GM23248 (cell line): ENCODE results near the gene BTNL9. TPM values are rescaled to one million over a fixed set of nuclear protein-coding genes. Genes with fewer than 3 reads are reported as not detected.
"Not testable (repeated sequence)": the region's sequence is repeated elsewhere in the genome, so short reads cannot be mapped to it uniquely, and the experiment has no call there.

ENCODE experiments used
- DNase-seq: peaks from one replicate; pipeline ENCODE4 v3.0.0-alpha.2; 2015
- H2AFZ ChIP-seq: fragments of 200-600 bp; sonication (generic); 2 replicates; pipeline ENCODE4 v1.6.1; 2016; ENCODE audit warnings: antibody characterized with exemption
- H3F3A ChIP-seq: fragments of 200-600 bp; sonication (generic); 2 replicates; pipeline ENCODE4 v1.6.1; 2016; ENCODE audit warnings: mild to moderate bottlenecking, antibody characterized with exemption, mixed run types; ENCODE audit not compliant: insufficient read depth
- H3K27ac ChIP-seq: fragments of 200-600 bp; sonication (generic); 2 replicates; pipeline ENCODE4 v1.5.1; 2016; ENCODE audit warnings: mild to moderate bottlenecking
- H3K27me3 ChIP-seq: fragments of 200-600 bp; sonication (generic); replicated peaks from 2 replicates; pipeline ENCODE4 v1.6.1; 2016; ENCODE audit warnings: mild to moderate bottlenecking; ENCODE audit not compliant: insufficient read depth
- H3K36me3 ChIP-seq: fragments of 200-600 bp; sonication (generic); 2 replicates; pipeline ENCODE4 v1.6.1; 2016; ENCODE audit warnings: low read depth, mild to moderate bottlenecking
- H3K4me1 ChIP-seq: fragments of 200-600 bp; sonication (generic); 2 replicates; pipeline ENCODE4 v1.6.1; 2016; ENCODE audit warnings: mild to moderate bottlenecking; ENCODE audit not compliant: insufficient read depth
- H3K4me2 ChIP-seq: fragments of 200-600 bp; sonication (generic); one replicate; pipeline ENCODE4 v1.6.1; 2016; ENCODE audit warnings: mild to moderate bottlenecking; ENCODE audit not compliant: unreplicated experiment
- H3K4me3 ChIP-seq: fragments of 200-600 bp; sonication (generic); 2 replicates; pipeline ENCODE4 v1.5.1; 2016; ENCODE audit warnings: mild to moderate bottlenecking
- H3K79me2 ChIP-seq: fragments of 200-600 bp; sonication (generic); 2 replicates; pipeline ENCODE4 v1.6.1; 2016; ENCODE audit warnings: mild to moderate bottlenecking; ENCODE audit not compliant: insufficient read depth
- H3K9ac ChIP-seq: fragments of 200-600 bp; sonication (generic); 2 replicates; pipeline ENCODE4 v1.6.1; 2016; ENCODE audit warnings: mild to moderate bottlenecking
- H3K9me2 ChIP-seq: fragments of 200-600 bp; sonication (generic); 2 replicates; pipeline ENCODE4 v1.6.1; 2016; ENCODE audit warnings: mixed run types, mild to moderate bottlenecking, moderate library complexity; ENCODE audit not compliant: insufficient read depth
- H3K9me3 ChIP-seq: fragments of 200-600 bp; sonication (generic); one replicate; pipeline ENCODE4 v1.6.1; 2017; ENCODE audit warnings: low read depth
- H4K20me1 ChIP-seq: fragments of 200-600 bp; sonication (generic); 2 replicates; pipeline ENCODE4 v1.6.0; 2016; ENCODE audit not compliant: insufficient read depth
- EZH2 ChIP-seq: fragments of 200-600 bp; sonication (generic); IDR thresholded peaks from 2 replicates; pipeline ENCODE4 v1.6.1; 2018; ENCODE audit warnings: antibody characterized with exemption, mild to moderate bottlenecking; ENCODE audit not compliant: insufficient read depth, poor library complexity, severe bottlenecking
- EZH2phosphoT487 ChIP-seq: fragments of 200-600 bp; sonication (generic); IDR thresholded peaks from 2 replicates; pipeline ENCODE4 v1.6.1; 2018; ENCODE audit warnings: antibody characterized with exemption, moderate library complexity, mild to moderate bottlenecking, low read depth; ENCODE audit not compliant: insufficient read depth
- WGBS, 2 experiments: methylation state at CpG; one replicate each; pipeline ENCODE4 v1.1.6; 2015 to 2017; ENCODE audit warnings: low lambda C conversion rate in 2 of 2, low coverage in 1 of 2; ENCODE audit errors: missing lambda C conversion rate in 2 of 2; 5-methylcytosine and 5-hydroxymethylcytosine counted together
- in situ Hi-C: fragments of 300-500 bp; cut with MboI; formaldehyde crosslinking; loops from 2 replicates; pipeline ENCODE4 v1.15.0; 2020
- polyA plus RNA-seq: library from polyadenylated mRNA; unstranded; fragments of >200 nt; fragmentation: Nextera tagmentation; extraction: Ambion mirVana; gene quantifications from 2 replicates; pipeline ENCODE4 v1.2.1, GENCODE V29; 2016
- total RNA-seq: library from RNA; depleted of rRNA; stranded (reverse); fragments of >200 nt; shearing (Covaris generic); gene quantifications from 2 replicates; pipeline ENCODE4 v1.2.3, GENCODE V29; 2014; rRNA removed

Gene BTNL9
- total RNA-seq: not detected in 2 replicates
- polyA plus RNA-seq: not detected in 2 replicates

DNA sequence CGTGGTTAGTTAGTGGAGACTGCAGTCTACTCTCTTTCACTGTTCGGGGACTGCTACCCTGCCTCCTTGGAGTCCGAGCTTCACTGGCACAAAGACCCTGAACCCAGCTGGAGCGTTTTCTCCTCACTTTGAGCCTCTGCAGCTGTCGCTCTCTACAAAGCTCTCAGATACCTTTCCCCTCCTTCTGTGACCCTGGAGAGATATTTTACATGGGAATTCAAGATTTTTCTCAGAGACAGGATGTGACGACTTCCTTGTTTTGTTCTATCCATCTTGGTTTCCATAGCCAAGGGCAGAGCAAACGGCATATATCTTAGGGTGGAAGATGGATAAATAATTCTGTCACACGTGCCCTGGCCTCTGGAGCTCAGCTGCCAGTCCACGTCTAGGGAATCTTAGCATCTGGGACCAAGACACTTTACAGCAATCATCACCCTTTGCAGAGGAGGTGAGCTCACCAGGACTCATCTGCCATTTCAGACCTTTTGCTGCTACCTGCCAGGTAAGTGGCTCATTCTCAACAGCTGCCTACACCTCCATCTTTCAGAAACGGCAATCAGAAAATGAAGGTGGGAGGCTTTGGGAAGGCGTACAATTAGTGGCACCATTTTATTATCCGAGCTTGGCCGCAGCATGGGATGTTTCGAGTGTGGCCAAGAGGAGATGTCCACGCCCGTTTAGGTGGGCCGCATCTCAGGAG lies at the start of gene BTNL9:
TSS of gene BTNL9 (plus strand) at position 336 of the 700 bp plus-strand sequence. CDS start 5,224 bp downstream, outside the sequence.
- Histone ChIP-seq H3K79me2 (no peaks in the 10 kb centered on the region), H2AFZ (no peak within 1 kb of the TSS), H3K4me1 (no peaks in the 10 kb centered on the region), H3F3A (no peaks in the 10 kb centered on the region), H3K9me2 (no peaks in the 10 kb centered on the region), H3K27ac (no peak within 1 kb of the TSS), H3K9ac (no peak within 1 kb of the TSS), H3K27me3 (peaks cover 28% of the 10 kb centered on the region), H3K9me3 (no peaks in the 10 kb centered on the region), H3K4me2 (no peak within 1 kb of the TSS), H3K36me3 (no peaks in the 10 kb centered on the region), H3K4me3 (no peak within 1 kb of the TSS), H4K20me1 (no peaks in the 10 kb centered on the region)
- no peak for DNase-seq
- in situ Hi-C loops: loop anchor here (25.0 kb wide), 3 partner anchors 103 to 903 kb away; no protein-coding TSS in a partner anchor
- no peak for TF ChIP-seq EZH2
- TF ChIP-seq EZH2phosphoT487: no peak
- 35 to 36% methylated on average over 17 of the region's 17 CpGs for WGBS, 2 experiments

- H3K4me1 ChIP-seq: no peaks in the 10 kb centered on the region
- no peaks in the 10 kb centered on the region for H3K9me3 ChIP-seq
- no peaks in the 10 kb centered on the region for H3K79me2 ChIP-seq
- TF ChIP-seq EZH2phosphoT487: no peak
- no peak for TF ChIP-seq EZH2
- H3K4me3 ChIP-seq: no peak overlapping the region
- no CpG with 5 or more reads among the region's 5 CpGs for WGBS, 2 experiments
- no peaks in the 10 kb centered on the region for H3K36me3 ChIP-seq
- no peaks in the 10 kb centered on the region for H3K27me3 ChIP-seq
- in situ Hi-C loops: no loop called here
- no peak overlapping the region for H2AFZ ChIP-seq
- H3K4me2 ChIP-seq: no peak overlapping the region
- no peak overlapping the region for H3K27ac ChIP-seq
- no peaks in the 10 kb centered on the region for H3F3A ChIP-seq
- H4K20me1 ChIP-seq: no peaks in the 10 kb centered on the region
- no peak for DNase-seq
- H3K9ac ChIP-seq: no peak overlapping the region
- no peaks in the 10 kb centered on the region for H3K9me2 ChIP-seq
These were observed 49.2 kb upstream of the BTNL9 start for GRCh38 chr5:180990882-180991242.

DNA sequence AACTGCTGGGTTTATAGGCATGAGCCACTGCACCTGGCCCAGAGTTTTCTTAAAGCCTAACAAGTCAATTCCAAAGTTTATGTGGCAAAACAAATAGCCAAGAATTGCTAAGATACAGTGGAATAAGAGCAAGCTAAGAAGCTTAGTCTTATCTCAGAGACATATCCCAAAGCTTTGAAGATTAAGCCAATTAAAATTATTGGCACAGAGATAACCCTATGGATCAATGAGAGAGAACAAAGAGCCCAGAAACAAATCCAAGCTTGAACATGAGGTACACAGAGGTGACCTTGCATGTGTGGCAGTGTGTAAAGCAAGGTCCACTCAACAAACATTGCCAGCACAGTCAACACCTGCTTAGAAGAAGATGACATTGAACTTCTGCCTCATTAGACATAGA lies 38.1 kb upstream of the BTNL9 start:
- Histone ChIP-seq H3K4me3 (no peak overlapping the region), H3F3A (no peaks in the 10 kb centered on the region), H3K79me2 (no peaks in the 10 kb centered on the region), H3K36me3 (no peaks in the 10 kb centered on the region), H2AFZ (no peak overlapping the region), H3K27ac (no peak overlapping the region), H3K9ac (no peak overlapping the region), H3K27me3 (no peaks in the 10 kb centered on the region), H3K4me2 (no peak overlapping the region), H3K9me3 (no peaks in the 10 kb centered on the region), H3K4me1 (no peaks in the 10 kb centered on the region), H3K9me2 (no peaks in the 10 kb centered on the region), H4K20me1 (no peaks in the 10 kb centered on the region)
- no peak for DNase-seq
- in situ Hi-C loops: loop anchor here (25.0 kb wide), 1 partner anchor 115 kb away; the partner anchor contains the start of gene BTNL8
- TF ChIP-seq EZH2phosphoT487: no peak
- TF ChIP-seq EZH2: no peak

GRCh38 chr5:181005791-181006190 lies 34.3 kb upstream of the BTNL9 start:
- in situ Hi-C loops: loop anchor here (25.0 kb wide), 1 partner anchor 118 kb away; the partner anchor contains the start of gene BTNL8
- H3F3A ChIP-seq: no peaks in the 10 kb centered on the region
- no peaks in the 10 kb centered on the region for H4K20me1 ChIP-seq
- 35 to 38% methylated on average over 9 of the region's 9 CpGs for WGBS, 2 experiments
- H2AFZ ChIP-seq: no peak overlapping the region
- H3K27me3 ChIP-seq: no peaks in the 10 kb centered on the region
- no peaks in the 10 kb centered on the region for H3K4me1 ChIP-seq
- no peak overlapping the region for H3K4me2 ChIP-seq
- H3K79me2 ChIP-seq: no peaks in the 10 kb centered on the region
- no peaks in the 10 kb centered on the region for H3K9me2 ChIP-seq
- no peaks in the 10 kb centered on the region for H3K9me3 ChIP-seq
- H3K36me3 ChIP-seq: no peaks in the 10 kb centered on the region
- H3K27ac ChIP-seq: no peak overlapping the region
- TF ChIP-seq EZH2phosphoT487: no peak
- H3K4me3 ChIP-seq: no peak overlapping the region
- DNase-seq: no peak
- no peak overlapping the region for H3K9ac ChIP-seq

DNA sequence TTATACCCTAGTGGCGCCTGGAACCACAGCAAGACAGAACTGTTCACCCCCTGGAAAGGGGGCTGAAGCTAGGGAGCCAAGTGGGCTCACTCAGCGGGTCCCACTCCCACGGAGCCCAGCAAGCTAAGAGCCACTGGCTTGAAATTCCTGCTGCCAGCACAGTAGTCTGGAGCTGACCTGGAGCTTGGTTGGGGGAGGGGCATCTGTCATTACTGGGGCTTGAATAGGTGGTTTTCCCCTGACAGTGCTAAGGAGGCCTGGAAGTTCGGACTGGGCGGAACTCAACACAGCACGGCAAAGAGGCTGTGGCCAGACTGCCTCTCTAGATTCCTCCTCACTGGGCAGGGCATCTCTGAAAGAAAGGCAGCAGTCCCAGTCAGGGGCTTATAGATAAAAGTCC lies 31.9 kb upstream of the BTNL9 start:
- in situ Hi-C loops: loop anchor here (25.0 kb wide), 1 partner anchor 121 kb away; the partner anchor contains the start of gene BTNL8
- no peak overlapping the region for H3K4me3 ChIP-seq
- 23 to 55% methylated on average over 2 to 6 of the region's 6 CpGs for WGBS, 2 experiments
- H3K9me2 ChIP-seq: no peaks in the 10 kb centered on the region
- H3K9ac ChIP-seq: no peak overlapping the region
- H3K27ac ChIP-seq: no peak overlapping the region
- no peaks in the 10 kb centered on the region for H3F3A ChIP-seq
- DNase-seq: no peak
- H3K79me2 ChIP-seq: no peaks in the 10 kb centered on the region
- H3K4me1 ChIP-seq: no peaks in the 10 kb centered on the region
- no peaks in the 10 kb centered on the region for H3K27me3 ChIP-seq
- no peak overlapping the region for H3K4me2 ChIP-seq
- no peak for TF ChIP-seq EZH2
- no peak for TF ChIP-seq EZH2phosphoT487
- no peaks in the 10 kb centered on the region for H3K9me3 ChIP-seq
- H2AFZ ChIP-seq: no peak overlapping the region
- no peaks in the 10 kb centered on the region for H3K36me3 ChIP-seq
- H4K20me1 ChIP-seq: no peaks in the 10 kb centered on the region

DNA sequence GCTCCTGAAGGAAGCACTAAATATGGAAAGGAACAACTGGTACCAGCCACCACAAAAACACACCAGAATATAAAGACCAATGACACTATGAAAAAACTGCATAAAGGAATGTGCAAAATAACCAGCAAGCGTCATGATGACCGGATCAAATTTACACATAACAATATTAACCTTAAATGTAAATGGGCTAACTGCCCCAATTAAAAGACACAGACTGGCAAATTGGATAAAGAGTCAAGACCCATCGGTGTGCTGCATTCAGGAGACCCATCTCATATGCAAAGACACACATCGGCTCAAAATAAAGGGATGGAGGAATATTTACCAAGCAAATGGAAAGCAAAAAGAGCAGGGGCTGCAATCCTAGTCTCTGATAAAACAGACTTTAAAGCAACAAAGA lies 30.0 kb upstream of the BTNL9 start:
- H3K27ac ChIP-seq, H2AFZ ChIP-seq, H3K4me3 ChIP-seq, H3K9me3 ChIP-seq, H3K27me3 ChIP-seq, H3K79me2 ChIP-seq, DNase-seq, H3K9ac ChIP-seq, H3F3A ChIP-seq, H3K9me2 ChIP-seq, H4K20me1 ChIP-seq, H3K4me1 ChIP-seq, H3K4me2 ChIP-seq, H3K36me3 ChIP-seq: not testable (repeated sequence)
- in situ Hi-C loops: loop anchor here (25.0 kb wide), 1 partner anchor 123 kb away; the partner anchor contains the start of gene BTNL8
- 45 to 57% methylated on average over 4 of the region's 4 CpGs for WGBS, 2 experiments

DNA sequence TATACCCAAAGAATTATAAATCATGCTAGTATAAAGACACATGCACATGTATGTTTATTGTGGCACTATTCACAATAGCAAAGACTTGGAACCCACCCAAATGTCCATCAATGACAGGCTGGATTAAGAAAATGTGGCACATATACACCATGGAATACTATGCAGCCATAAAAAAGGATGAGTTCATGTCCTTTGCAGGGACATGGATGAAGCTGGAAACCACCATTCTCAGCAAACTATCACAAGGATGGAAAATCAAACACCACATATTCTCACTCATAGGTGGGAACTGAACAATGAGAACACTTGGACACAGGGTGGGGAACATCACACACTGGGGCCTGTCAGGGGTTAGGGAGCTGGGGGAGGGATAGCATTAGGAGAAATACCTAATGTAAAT lies 25.4 kb upstream of the BTNL9 start:
- H3K9ac ChIP-seq, H3F3A ChIP-seq, H3K27ac ChIP-seq, DNase-seq, H3K27me3 ChIP-seq, H3K9me3 ChIP-seq, H3K36me3 ChIP-seq, H3K79me2 ChIP-seq, H4K20me1 ChIP-seq, H2AFZ ChIP-seq, H3K9me2 ChIP-seq, H3K4me3 ChIP-seq, H3K4me2 ChIP-seq, H3K4me1 ChIP-seq: not testable (repeated sequence)
- in situ Hi-C loops: loop anchor here (25.0 kb wide), 1 partner anchor 127 kb away; the partner anchor contains the start of gene BTNL8
